KBM-7 (cell line): ENCODE results near the gene PNPLA1.
A peak's percentile ranks its signal among the peaks of the same experiment; 100 is the strongest.

ENCODE experiments used
- DNase-seq: peaks from one replicate; pipeline ENCODE4 v3.0.0-alpha.2; 2015
- in situ Hi-C: fragments of 300-500 bp; cut with MboI; formaldehyde crosslinking; loops from 2 replicates; pipeline ENCODE4 v1.14.3; 2020; ENCODE audit warnings: low sequenced_read_pairs, low pct_unique_long_range_greater_than_20kb, mixed read lengths

PNPLA1 gene

GRCh38 chr6:36277946-36278470 is 8.1 kb downstream of the PNPLA1 start:
- in situ Hi-C loops = no loop called here
- DNase-seq = no peak

- in situ Hi-C loops = no loop called here
- no peak for DNase-seq
These were observed 10.6 kb downstream of the PNPLA1 start for GRCh38 chr6:36280467-36280866.

DNA sequence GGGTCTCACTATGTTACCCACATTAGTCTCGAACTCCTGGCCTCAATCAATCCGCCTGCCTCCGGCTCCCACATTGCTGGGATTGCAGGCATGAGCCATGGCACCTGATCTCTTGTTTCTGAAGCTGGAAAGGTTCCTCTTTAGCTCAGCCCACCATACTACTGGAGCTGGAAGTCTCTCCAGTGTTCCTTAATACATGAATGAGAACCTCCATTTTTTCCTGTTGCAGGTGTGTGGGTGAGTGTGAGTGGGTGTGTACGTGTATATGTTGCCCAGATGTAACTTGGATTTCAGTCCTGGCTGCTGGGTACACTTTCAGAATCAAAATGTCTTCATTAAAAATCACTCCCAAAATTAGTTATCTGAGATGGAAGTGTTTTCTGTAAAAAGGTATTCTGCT is 11.1 kb downstream of the PNPLA1 start:
- in situ Hi-C loops = no loop called here
- no peak for DNase-seq

DNA sequence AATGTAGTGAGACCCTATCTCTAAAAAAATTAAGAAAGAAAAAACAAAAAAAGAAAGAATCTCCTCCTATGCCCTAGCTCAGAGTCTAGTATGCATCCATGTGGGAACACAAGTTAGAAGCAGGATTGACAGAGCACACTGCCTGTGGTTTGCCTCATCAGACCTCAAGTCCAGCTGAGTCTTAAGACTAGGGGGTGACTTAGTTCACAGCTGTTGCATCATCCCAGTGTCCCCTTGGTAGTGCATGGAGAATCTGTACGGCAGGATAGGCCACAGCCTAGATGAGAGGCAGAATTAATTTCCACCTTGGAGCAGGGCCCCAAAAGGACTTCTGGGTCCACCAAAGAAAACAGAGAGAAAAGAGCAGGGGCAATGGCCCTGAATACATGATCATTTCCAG is 13.7 kb downstream of the PNPLA1 start:
- in situ Hi-C loops = no loop called here
- DNase-seq = no peak

DNA sequence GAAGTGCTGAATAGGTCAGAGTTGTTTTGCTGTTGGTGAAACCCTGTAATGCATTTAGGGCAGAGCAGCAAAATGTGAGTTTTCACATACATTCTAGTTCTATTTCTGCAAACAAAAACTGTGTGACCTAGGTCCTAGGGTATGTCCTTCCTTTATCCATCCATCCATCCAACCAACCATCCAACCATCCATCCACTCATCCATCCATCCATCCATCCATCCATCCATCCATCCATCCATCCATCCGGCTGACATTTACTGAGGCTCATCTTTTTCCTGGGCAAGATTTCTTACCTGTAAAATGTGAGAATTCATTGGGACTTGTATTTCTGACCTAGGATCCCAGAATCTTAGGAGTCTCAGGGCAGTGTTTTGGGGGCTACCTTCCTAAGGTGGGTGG is 14.5 kb downstream of the PNPLA1 start:
- DNase-seq = no peak
- in situ Hi-C loops = no loop called here

DNA sequence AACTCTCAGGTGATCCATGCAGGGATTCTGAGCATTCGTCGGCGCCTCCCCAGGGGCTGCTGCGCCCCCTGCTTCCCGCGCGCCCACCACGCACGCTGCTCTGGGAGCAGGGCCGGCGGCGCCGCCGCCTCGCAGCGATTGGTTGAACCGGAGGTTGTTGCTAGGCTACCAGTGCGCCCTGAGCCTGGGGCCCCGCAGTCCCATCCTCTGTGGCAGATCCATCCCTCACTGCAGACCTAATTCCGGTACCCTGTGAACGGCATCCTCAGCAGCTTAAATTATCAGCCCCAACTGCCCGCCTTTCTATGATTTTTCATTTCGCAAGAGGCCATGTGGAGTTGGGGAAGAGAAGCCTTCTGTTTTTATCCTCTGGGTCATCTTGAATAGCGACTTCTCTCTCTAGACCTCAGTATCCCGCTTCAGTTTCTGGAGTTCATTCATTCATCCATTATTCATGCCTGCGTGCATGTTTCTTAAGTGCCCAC is 15.4 kb downstream of the PNPLA1 start:
- in situ Hi-C loops = no loop called here
- DNase-seq = no peak

DNA sequence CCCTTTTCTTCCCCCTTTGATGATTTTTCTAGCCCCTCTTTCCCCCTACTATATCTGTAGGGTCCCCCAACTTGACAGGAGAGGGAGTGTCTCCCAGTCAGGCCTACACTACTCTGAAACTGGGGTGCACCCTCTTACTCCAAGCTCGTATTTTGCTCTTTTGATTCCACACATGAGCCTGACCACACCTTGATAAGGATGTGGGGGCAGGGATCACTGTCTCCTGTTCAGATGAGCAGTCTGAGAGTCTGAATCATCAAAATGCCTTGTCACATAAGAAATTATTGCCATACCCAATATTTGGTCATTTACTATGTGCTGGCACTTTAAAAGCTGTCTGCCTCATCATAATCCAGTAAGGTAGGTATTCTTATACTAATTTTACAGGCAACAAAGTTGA is 15.9 kb downstream of the PNPLA1 start:
- in situ Hi-C loops = no loop called here
- no peak for DNase-seq

GRCh38 chr6:36286858-36287257 is 17.0 kb downstream of the PNPLA1 start:
- no peak for DNase-seq
- in situ Hi-C loops = no loop called here

DNA sequence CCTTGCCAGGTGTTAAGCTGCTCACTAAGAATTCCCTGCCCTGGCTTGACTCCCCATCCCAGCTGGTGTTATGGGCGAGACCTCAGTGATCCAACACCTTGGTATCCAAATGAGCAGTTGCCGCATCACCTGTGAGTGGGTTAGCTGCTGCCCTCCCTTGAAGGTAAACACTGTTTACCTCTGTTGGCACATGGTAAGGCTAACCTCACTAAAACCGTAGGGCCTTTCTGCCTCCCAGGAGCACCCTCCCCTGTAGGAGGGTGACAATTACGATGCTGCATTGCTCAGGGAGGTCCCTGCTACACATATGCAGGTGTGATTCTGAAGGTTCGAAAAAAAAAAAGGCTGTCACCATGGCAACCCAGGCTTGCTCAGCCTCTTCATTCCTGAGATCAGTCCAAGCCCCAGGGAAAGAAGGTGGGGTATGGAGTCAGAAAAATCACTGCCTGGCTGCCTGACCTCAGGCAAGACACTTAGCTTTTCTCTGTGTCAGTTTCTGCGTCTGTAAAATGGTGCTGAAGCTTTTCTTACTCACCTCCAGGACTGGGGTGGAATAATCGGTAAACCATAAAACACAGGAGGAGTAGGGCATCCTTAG is 19.5 kb downstream of the PNPLA1 start:
- DNase-seq = no peak
- in situ Hi-C loops = no loop called here

DNA sequence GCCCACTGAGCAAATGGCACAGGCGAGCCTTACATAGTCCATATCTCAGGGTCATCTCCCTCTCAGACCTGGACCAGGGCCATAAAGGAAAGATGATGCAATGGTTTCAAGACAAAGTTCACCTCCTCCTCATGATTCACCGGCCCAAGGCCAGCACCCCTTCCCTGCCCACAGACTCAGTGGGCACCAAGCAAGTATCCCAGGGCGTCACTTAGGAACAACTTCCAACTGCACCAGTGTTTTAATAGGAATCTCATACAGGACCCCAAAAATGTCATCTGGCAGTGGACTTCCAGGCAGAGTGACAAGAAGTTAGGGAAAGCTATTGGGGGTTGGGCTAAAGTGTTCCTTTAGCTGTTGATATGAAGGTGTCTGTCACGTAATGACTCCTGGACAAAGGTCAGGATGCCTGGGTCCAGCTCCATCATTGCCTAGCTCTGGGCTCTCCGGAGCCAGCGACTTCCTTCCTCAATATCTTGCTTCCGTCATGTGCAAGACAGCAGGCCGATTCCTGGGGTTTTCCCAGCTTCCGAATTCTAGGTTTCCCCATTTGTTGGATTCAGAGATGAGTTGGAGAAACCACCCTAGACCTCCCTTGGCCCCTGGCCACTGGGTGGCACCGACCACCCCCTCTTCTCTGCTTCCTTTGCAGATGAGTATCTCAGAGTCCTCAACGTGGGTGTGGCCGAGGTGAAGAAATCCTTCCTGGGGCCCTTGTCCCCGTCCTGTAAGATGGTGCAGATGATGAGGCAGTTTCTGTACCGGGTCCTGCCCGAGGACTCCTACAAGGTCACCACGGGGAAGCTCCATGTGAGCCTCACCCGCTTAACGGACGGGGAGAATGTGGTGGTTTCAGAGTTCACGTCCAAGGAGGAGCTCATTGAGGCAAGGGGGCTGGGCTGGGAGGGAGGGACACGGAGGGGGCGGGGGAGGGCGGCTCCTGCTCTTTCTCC is 21.1 kb downstream of the PNPLA1 start:
- DNase-seq = no peak
- in situ Hi-C loops = no loop called here

DNA sequence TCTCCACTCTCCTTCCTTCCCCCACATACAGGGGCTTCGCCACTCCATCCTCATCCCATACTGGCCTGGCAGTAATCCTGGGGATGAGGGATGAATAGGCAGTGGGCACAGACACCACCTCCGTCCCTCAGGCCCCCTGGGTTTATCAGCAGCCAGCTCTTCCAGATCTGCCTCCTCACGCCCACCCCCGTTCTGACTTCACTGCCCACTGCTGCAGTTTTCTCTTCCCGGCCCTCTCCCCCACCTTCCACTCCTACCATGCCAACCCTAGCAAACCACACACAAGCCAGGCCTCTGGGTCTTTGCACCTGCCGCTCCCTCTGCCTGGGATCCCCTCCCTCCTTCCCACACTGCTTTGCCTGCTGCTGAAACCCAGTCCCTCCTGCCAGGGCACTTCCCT is 22.3 kb downstream of the PNPLA1 start:
- no peak for DNase-seq
- in situ Hi-C loops = no loop called here

GRCh38 chr6:36296240-36296639 is 26.4 kb downstream of the PNPLA1 start:
- in situ Hi-C loops = no loop called here
- no peak for DNase-seq

DNA sequence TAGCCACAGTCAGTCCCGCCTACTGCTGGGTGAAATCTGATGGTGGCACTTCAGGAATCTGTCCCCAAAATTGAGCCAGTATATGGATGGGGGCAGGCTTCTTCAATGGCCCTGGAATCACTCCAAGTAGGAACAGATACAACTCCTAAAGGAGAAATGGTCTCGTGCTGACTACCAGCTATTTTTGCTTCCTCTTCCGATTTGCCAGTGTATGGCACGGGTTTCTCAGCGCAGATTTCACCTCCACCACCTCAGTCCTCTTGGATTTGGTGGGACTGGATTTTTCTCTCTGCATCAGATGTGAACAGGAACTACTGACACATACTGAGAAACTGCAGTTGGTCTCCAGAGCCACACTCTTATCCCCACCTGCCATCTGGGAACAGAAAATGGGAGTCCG is 27.2 kb downstream of the PNPLA1 start:
- no peak for DNase-seq
- in situ Hi-C loops = no loop called here

GRCh38 chr6:36297511-36297910 is 27.7 kb downstream of the PNPLA1 start:
- DNase-seq = no peak
- in situ Hi-C loops = no loop called here

DNA sequence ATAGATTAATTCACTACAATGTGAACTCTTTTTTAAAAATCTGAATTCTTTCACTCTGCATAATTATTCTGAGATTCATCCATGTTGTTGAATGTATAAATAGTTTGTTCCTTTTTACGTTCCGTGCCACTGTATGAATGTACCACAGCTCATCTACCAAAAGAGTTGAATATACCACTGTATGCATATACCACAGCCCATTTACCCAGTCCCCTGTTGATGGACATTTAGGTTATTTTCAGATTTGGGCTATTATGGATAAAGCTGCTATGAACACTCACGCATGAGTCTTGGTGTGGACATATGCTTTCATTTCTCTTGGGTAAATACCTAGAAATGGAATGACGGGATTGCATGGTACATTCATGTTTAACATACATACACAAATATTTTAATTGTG is 28.2 kb downstream of the PNPLA1 start:
- in situ Hi-C loops = no loop called here
- DNase-seq = no peak

- in situ Hi-C loops = no loop called here
These were observed 31.3 kb downstream of the PNPLA1 start for GRCh38 chr6:36301085-36301658.

GRCh38 chr6:36301781-36302180 is 31.9 kb downstream of the PNPLA1 start:
- in situ Hi-C loops = no loop called here

More at GRCh38 chr6:36301085-36301658, 31.3 kb downstream of the PNPLA1 start:
- DNase-seq = no peak

GRCh38 chr6:36302227-36302976 is 32.5 kb downstream of the PNPLA1 start:
- DNase-seq = peak; percentile 91
- in situ Hi-C loops = no loop called here

More at GRCh38 chr6:36301781-36302180, 31.9 kb downstream of the PNPLA1 start:
- no peak for DNase-seq

DNA sequence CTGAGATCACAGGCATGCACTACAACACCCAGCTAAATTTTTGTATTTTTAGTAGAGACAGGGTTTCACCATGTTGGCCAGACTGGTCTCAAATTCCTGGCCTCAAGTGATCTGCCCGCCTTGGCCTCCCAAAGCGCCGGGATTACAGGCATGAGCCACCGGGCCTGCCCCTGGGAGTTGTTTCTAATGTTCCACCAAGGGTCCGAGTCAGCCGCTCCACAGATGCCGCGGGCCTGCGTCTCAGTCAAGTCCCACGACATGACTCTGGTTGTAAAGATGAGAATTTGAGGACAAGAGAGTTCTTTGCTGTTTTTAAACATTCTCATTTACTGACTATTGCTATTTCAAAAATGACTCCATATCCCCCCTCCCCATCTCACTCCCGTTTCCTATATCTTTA is 36.0 kb downstream of the PNPLA1 start:
- in situ Hi-C loops = no loop called here

More for the DNA sequence above, 36.0 kb downstream of the PNPLA1 start:
- no peak for DNase-seq
